Esophagus mucosa (tissue), 1 donor: Measurements from ENCODE around the gene RPUSD3. TPM values are rescaled to one million over a fixed set of nuclear protein-coding genes. Genes with fewer than 3 reads are reported as not detected.
"Not testable (repeated sequence)": the region's sequence is repeated elsewhere in the genome, so short reads cannot be mapped to it uniquely, and the experiment has no call there.

ENCODE experiments used
- ATAC-seq: fragments of 200-7000 bp; cut with Tn5 transposase; one replicate; pipeline ENCODE4 v1.9.1; 2020
- total RNA-seq: library from RNA; stranded (reverse); gene quantifications from one replicate; pipeline ENCODE4 v1.2.4, GENCODE V29; 2023
- donor health status: DM: yes; HTN: yes; CAD: no.

The RPUSD3 gene, protein sequence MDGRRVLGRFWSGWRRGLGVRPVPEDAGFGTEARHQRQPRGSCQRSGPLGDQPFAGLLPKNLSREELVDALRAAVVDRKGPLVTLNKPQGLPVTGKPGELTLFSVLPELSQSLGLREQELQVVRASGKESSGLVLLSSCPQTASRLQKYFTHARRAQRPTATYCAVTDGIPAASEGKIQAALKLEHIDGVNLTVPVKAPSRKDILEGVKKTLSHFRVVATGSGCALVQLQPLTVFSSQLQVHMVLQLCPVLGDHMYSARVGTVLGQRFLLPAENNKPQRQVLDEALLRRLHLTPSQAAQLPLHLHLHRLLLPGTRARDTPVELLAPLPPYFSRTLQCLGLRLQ
- total RNA-seq: 29.1 TPM

DNA sequence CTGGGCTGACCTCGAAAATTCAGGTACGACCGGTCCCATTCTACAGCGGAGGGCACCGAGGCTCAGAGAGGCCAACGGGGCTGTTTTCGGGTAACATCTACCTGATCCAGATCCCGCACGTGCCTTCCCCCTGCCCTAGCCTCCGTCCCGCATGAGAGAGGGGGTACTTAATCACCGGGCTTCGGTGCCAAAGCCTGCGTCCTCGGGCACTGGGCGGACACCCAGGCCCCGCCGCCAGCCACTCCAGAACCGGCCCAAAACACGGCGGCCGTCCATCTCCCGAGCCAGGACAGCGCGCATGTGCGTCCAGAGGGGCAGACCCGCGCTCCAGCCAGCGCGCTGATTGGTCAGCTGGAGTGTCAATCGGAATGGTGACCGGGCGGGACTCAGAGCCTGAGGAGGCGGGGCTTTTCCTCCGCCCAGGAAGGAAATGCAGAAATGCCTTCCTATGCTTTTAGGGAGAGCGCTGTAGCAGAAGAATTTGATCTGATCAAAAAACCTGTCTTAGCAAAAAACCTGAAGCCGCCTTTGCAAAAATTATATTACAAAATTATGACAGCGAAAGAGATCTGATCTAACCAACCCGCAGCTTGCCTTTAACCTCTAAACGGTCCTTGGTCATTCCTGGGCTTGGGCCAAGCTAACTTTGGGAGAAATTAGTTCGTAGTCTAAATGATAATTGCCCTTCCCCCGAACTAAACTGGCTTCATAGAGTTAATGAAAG, at the start of gene RPUSD3:
Gene RPUSD3 (minus strand): TSS at position 294 of the 724 bp plus-strand sequence. CDS start 18 bp downstream, at position 276.
- ATAC-seq: peak; percentile 99

DNA sequence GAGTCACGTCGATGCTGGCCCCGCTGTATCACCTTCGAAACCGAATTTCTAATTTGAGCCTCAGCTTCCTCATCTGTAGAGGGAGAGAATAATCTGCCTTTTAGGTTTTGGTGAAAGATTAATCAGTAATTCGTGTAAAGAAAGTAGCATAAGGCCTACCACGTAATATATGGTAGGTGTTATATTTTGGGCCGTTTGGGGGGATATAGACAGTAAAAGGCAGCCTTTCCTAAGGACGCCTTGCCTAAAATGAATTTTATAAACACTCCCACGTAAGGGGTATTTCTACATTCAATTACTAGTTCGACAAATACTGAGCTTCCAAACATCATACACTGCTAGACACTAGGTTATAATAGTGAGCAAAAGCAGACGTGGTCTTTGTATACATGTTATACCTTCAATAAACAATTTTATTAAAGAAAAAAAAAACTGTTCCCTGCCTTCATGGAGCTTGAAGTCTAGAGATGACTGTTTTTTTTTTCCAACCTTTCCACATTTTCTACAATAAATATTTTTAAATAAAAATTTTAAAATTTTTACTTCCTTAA, 47.3 kb upstream of the RPUSD3 start:
- no peak for ATAC-seq

DNA sequence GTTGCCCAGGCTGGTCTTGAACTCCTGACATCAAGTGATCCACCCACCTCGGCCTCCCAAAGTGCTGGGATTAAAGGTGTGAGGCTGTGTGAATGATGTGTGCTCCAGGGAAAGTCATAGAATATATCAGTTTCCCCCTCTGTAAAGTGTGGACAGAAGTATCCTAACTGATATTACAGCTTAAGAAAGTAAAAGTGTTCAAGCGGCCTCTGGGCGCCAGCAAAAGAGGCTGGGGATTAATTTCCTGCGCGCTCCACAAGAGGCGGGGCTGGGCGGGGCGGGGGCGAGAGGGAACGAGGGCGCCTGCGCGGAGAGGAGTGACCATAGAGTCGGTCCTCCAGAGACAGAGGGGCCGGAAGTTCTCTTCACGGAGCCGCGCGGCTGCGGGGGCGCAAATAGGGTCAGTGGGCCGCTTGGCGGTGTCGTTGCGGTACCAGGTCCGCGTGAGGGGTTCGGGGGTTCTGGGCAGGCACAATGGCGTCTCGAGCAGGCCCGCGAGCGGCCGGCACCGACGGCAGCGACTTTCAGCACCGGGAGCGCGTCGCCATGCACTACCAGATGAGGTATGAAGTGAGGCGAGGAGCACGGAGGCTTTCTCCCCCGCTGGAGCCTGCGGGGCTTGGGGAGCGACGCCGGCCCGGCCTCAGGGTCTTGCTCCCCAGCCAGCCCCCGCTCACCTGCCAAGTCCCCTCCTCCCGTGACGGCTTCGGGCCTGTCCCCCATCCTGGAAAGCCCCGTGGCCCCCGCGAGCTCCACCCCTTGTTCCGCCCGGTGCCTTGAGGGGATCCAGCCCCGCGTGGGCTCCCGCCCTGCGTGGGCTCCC, 46.7 kb upstream of the RPUSD3 start, which contains the start of gene JAGN1:
Gene JAGN1 (plus strand): TSS at position 362 of the 823 bp plus-strand sequence. CDS start 113 bp downstream, at position 475.
- peak; percentile 93 for ATAC-seq

DNA sequence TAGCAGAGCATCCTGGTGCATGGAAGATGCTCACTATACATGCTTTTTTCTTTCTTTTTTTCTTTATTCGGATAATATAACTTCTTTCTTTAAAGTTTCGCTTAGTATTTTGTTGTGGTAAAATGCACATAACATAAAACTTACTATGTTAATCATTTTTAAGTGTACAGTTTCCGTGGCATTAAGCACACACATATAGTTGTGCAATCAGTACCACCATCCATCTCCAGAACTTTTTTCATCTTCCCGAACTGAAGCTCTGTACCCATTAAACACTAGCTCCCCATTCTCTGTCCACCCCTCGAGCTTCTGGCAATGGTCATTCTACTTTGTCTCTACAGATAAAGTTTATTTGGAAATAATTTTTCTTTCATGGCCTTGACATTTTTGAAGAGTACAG, 45.6 kb upstream of the RPUSD3 start:
- no peak for ATAC-seq

DNA sequence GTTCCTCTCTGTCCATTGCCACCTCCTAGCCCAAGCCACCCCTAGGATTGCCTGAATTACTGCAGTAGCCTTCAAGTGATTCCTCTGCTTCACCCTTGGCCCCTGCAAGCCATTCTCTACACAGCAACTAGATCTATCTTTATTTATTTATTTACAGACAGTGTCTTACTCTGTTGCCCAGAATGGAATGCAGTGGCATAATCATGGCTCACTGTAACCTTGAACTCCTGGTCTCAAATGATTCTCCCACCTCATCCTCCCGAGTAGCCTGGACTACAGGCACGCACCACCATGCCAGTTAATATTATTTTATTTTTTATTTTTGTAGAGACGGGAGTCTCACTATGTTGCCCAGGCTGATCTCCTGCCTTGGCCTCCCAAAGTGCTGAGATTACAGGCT, 44.7 kb upstream of the RPUSD3 start:
- no peak for ATAC-seq

DNA sequence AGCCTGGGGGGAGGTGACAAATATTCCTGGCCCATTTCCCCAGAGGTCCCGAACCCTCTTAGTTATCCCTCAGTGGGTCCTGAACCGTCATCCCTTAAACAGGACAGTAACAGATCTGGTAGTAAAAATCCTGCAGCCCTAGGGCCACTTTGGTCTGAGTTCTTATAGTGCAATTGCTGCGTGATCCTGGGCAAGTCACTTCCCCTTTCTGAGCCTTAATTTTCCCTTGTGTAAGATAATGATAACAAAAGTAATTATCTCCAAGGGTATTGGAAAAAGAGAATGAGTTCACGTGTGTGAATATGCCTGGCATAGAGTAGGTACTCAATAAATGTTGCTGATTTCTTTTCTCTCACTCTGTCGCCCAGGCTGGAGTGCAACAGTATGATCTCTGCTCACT, 43.7 kb upstream of the RPUSD3 start:
- no peak for ATAC-seq

DNA sequence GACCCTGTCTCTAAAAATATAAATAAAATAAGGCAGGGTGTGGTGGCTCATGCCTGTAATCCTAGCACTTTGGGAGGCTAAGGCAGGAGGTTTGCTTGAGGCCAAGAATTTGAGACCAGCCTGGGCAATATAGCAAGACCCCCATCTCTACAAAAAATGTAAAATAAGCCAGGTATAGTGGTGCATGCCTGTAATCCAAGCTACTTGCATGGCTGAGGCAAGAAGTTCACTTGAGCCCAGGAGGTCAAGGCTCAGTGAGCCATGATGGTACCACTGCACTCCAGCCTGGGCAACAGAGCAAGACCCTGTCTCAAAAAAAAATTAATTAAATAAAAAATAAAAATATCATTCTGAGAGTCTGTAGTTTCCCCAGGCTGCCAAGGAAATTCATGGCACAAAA, 42.5 kb upstream of the RPUSD3 start:
- ATAC-seq: no peak

DNA sequence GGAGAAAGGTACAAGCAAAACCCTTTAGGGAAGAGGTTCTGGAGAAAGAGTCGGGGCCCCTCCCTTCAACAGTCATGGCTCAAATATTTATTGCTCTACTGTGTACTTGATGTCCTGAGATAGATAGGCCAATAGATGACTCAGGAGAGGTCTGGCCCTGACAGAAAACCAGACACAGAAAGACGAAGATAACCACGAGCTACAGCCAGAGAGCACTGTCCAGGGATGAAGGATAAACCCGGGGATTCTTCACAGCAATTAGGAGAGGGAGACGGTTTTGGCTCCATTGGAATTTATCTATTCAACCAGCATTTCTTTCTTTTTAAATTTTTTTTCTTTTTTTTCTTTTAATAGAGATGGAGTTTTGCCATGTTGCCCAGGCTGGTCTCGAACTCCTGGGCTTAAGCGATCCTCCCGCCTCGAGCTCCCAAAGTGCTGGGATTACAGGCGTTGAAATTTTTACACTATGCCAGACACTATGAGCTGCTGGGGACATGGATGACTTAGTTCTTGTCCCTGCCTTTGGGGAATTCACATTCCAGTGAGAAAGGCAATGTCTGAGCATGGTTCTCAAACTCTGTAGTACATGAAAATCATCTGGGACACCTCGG, 40.9 kb upstream of the RPUSD3 start:
- peak; percentile 96 for ATAC-seq

DNA sequence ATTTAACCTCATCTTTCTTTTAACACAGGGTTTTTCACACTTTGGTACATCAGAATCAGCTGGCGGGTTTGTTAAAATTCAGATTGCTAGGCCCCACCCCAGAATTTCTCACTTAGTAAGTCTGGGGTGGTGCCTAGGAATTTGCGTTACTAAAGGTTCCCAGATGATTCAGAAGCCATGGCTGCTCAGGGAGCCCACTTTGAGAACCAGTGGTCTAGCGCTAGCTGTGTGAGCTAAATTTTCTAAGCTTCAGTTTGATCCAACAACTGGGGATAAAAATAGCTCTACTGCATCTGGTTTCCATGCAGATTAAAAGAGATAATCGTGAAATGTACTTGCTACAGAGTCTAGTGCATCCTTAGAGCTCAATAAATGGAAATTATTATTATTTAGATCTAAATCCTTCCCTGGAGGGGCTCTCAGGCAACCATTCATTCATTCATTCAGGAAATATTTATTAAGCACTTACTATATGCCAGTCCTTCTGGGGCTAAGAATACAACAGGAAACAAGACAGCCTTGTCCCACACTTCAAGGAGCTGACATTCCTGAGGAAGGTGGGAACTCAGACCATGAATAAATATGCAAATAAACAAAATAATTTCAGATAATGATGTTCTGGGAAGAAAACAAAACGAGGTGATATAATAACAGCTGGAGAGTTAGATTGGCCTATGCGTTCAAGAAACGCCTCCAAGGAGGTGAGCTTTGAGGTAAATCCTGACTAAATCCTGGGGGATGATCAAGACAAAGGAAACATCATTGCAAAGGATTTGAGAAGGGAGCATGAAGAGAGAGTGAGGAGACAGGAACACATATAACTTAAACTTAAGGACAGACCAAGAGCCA, 40.1 kb upstream of the RPUSD3 start:
- no peak for ATAC-seq

DNA sequence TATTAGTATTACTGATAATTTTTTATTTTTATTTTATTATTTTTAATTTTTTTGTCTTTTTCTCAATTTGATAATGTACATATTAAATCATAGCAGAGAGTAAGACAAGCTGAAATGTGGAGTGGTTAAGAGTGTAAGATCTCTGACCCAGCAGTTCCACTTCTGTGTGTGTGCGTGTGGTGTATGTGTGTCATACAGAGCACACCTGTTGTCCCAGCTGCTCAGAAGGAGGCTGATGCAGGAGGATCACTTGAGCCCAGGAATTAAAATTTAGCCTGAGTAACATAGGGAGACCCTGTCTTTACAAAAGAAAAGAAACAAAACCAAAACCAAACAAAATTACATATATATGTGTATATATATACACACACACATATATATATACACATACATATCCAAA, 37.6 kb upstream of the RPUSD3 start:
- ATAC-seq: no peak

DNA sequence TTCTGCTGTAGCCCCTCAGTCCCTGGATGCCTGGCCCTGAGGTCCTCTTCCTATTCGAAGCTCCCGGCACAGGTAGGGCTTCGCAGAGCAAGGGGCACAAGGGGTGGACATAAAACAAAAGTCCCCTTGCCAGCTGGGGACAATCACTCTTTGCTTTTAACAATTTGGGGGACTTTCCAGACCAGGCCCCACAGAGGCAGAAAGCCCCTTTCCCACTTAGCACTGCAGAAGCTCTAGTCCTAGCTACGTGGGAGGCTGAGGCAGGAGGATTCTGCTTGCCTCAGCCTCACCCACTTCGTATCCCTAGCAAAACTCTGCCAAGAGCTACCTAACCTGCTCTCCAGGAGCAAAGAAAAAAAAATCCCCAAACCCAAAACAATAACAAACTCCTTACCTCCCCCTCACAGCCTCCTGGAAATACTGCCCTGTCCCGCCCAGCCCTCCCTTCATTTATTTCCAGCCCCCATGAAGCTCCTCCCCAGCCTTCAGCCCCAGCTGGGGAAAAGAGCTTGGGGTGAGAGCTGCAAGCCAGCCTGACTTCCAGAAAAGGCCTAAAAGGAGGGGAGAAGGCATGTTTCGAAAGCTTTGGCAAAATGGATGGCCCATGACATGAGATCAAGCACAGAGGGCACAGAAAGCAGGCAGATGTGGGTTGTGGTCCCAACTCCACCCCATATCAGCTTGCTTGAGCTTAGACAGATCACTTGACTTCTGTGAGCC, 36.2 kb upstream of the RPUSD3 start, which contains the start of gene CIDEC:
Gene CIDEC (minus strand): TSS at position 424 of the 720 bp plus-strand sequence. CDS start 1,767 bp downstream, outside the sequence.
- no peak for ATAC-seq

DNA sequence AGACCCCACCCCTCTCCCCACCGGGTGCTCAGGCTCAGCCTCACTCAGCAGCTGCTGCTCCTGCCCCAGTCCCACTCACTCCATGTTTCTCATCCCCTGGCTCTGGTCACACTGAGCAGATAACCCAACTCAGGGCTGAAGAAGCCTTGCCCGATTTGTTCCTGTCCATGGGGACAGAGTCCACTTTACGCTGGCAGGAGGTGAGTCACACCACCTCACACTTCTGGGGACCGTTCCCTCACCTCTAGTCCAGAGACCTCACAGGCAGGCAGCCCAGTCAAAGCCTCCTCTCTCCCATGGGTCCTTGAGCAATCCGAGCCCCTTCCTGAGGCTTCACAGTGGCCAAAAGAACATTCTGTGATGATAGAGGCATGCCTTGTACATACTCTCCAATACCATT, 34.9 kb upstream of the RPUSD3 start:
- ATAC-seq: no peak

DNA sequence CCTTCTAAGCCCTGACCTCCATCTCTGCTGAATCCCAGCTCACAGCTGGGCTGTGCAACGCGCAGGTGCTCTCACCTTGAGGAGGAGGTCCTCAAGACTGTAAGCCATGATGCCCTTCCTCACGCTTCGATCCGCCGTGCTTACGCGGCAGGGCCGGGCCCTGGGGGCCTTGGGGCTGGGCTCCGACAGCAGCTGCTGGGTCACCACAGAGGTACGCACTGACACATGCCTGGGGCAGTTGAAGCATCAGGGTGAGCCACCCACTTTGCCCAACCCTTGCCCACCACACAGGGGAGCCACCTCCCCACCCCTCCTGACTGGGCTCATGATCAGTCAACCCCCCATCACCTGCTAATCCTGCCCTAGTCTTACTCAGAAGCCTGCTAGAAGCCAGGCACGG, 33.2 kb upstream of the RPUSD3 start:
- no peak for ATAC-seq

DNA sequence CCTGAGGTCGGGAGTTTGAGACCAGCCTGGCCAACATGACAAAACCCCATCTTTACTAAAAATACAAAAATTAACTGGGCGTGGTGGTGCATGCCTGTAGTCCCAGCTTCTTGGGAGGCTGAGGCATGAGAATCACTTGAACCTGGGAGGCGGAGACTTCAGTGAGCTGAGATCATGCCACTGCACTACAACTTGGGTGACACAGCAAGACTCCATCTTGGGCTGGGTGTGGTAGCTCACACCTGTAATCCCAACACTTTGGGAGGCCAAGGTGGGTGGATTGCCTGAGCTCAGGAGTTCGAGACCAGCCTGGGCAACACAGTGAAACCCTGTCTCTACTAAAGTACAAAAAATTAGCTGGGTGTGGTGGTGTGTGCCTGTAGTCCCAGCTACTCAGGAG, 32.4 kb upstream of the RPUSD3 start:
- not testable (repeated sequence) for ATAC-seq

DNA sequence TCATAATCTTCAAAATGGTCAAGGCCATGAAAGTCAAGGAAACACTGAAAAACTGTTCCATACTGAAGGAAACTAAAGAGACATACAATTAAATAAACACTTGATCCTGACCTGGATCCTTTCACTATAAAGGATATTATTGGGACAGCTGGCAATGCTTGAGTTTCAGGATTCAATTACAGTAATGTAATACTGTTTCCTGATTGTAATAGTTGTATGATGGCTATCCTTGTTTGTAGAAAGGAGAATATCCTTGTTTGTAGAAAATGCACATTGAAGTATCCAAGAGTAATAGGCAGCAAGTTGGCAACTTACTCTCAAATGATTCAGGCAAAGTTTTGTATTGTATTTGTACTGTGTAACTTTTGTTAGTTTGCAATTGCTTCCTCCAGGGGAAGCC, 31.6 kb upstream of the RPUSD3 start:
- ATAC-seq: no peak

DNA sequence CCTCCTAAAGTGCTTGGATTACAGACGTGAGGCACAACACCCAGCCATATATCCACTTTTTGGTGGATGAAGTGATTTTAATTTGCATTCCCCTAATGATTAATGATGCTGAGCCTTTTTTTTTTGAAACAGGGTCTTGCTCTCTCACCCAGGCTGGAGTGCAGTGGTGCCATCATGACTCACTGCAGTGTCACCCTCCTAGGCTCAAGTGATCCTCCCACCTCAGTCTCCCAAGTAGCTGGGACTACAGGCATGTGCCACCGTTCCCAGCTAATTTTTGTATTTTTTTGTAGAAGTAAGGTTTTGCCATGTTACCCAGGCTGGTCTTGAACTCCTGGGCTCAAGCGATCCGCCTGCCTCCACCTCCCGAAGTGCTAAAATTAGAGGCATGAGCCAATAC, 28.3 kb upstream of the RPUSD3 start:
- ATAC-seq: not testable (repeated sequence)

DNA sequence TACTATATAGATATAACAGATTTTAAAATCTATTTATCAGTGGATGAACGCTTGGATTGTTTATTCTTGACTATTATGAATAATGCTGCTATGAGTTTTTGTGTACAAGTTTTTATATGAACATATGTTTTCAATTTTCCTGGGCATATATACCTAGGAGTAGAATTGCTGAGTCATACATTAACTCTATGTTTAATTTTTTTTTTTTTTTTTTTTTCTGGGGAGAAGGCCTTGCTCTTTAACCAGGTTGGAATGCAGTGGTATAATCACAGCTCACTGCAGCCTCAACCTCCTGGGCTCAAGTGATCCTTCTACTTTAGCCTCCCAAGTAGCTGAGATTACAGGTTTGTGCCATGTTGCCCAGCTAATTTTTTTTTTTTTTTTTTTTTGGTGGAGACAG, 27.2 kb upstream of the RPUSD3 start:
- ATAC-seq: no peak

DNA sequence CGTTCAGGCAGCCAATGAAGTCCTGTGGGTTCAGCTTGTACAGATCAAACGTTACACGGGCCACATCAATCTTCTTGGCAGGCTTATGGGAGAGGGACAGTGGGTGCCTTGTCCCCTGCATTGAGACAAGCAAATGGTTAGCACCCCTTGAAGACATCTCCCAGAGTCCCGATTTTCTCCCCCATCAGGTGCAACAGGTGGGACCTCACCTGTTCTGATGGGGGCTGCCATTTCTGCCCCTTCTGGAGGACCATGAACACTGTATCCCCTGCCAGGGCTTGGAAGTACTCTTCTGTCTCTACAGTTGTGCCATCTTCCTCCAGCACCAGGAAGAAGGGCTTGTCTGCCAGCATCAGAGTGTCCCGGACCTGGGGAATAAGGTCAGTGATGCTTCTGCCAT, 26.1 kb upstream of the RPUSD3 start:
- no peak for ATAC-seq

DNA sequence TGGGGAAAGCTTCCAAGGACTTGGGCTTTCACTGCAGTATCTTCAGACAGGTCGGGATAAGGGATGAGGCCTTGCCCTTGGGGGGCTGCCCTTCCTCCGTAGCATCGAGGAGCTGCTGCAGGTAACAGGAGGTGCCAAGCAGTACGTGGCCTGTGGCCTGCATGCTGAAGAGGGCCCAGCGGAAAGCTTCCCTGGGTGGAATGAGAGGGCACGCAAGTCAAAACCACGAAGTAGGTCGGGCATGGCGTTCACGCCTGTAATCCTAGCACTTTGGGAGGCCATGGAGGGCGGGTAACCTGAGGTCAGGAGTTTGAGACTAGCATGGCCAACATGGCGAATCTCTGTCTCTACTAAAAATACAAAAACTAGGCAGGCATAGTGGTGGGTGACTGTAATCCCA, 23.3 kb upstream of the RPUSD3 start:
- no peak for ATAC-seq

DNA sequence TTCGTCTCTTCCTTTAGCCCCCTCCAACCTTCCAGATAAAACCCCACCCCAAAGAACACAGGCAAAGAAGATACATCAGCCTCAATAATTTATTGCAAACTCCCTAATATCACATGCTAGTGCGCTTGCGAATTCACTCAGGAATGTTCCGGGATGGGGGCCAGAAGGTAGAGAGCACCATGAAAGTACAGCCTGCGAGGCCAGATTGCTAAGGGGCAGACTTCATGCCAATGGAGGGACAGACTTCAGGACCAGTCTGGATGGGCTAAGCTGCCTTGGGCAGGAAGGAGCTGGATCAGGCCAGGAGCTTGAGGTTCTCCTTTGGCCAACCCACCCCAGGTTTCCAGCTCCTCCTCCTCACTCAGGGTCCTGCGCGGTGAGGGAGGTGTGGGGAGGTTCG, 22.8 kb upstream of the RPUSD3 start:
- no peak for ATAC-seq
